Measurements from ENCODE around the gene PTPN11. TPM values are rescaled to one million over a fixed set of nuclear protein-coding genes. Genes with fewer than 3 reads are reported as not detected.

PTPN11 gene
- total RNA-seq, 1 donor, result 158 TPM

GRCh38 chr12:112555621-112556233 lies 137.0 kb downstream of the PTPN11 start:
- TF ChIP-seq CTCF (IDR thresholded peaks at IDR 0.05; ENCODE audit: insufficient read depth, low read depth, low read length), result no peak
- no peak for DNase-seq (ENCODE audit: low read depth)

GRCh38 chr12:112557951-112558630 lies 139.3 kb downstream of the PTPN11 start:
- no peak overlapping the region for H3K4me3 ChIP-seq (ENCODE audit: low read depth, low read length)
- no peak for DNase-seq (ENCODE audit: low read depth)
- no peak for TF ChIP-seq CTCF (IDR thresholded peaks at IDR 0.05; ENCODE audit: insufficient read depth, low read depth, low read length)

More at GRCh38 chr12:112555621-112556233, 137.0 kb downstream of the PTPN11 start:
- no peak overlapping the region for H3K4me3 ChIP-seq (ENCODE audit: low read depth, low read length)

Other genes with a start within 250 kb of the PTPN11 start
- 33.2 and 37.1 TPM in 2 replicates for gene HECTD4, start 36.5 kb upstream of the PTPN11 start, total RNA-seq
- gene RPL6, start 9.3 kb upstream of the PTPN11 start, total RNA-seq, result 921 and 1,035 TPM in 2 replicates

Data from fibroblast of villous mesenchyme (primary cell).